NCI-H1092 treated with DMSO at 0.1 percent for 48 hours (cell line): ENCODE measurements around the gene CHD6.
A peak's percentile ranks its signal among the peaks of the same experiment; 100 is the strongest.
"Not testable (repeated sequence)": the region's sequence is repeated elsewhere in the genome, so short reads cannot be mapped to it uniquely, and the experiment has no call there.

Source experiments
- DNase-seq: peaks from one replicate; lab custom pipeline; 2025; lab: John Stamatoyannopoulos, UW

The CHD6 gene

DNA sequence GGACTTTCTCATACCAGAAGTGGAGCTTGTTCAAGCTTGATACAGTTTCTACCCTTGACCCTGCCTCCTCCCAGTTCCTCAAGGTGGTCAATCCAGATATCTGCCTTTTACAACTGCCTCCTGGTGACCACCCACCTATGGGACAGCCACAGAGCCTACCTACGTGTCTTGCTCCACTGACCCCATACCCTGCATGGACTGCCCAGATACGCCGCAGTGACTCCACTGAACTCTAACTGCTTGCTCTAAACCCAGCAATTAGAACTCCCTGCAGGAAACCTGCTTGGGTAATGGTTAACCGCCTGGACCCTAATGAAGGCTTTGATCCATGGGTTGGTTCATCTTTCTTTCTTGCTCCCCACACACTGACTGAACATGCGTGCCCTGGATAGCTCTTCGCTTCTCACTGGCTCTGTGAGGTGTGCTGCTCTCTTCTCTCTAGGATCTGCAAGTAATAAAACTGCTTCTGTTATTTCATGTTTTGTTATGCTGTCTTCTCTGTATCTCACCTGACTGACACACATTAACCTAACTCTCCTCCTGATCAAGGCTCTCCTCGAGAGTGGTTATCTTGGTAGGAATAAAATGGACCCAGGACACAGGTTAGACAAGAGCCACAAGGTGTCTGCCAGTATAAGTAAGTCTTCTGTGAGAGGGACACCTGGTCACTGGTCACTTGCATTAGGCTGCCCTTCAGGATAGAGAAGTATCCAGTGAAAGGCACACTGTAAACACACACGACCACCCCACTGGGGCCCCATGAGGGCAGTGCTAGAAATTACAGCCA lies 79.2 kb downstream of the CHD6 start:
- no peak for DNase-seq

DNA sequence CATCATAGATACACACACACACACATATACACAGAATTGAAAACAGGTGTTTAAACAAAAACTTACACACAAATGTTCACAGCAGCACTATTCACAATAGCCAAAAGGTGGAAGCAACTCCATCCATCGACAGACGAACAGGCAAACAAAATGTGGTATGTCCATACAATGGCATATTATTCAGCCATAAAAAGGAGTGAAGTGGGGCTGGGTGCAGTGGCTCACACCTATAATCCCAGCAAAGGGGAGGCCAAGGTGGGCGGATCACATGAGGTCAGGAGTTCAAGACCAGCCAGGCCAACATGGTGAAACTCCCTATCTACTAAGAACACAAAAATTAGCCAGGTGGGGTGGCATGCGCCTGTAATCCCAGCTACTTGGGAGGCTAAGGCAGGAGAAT lies 80.3 kb downstream of the CHD6 start:
- DNase-seq = no peak

DNA sequence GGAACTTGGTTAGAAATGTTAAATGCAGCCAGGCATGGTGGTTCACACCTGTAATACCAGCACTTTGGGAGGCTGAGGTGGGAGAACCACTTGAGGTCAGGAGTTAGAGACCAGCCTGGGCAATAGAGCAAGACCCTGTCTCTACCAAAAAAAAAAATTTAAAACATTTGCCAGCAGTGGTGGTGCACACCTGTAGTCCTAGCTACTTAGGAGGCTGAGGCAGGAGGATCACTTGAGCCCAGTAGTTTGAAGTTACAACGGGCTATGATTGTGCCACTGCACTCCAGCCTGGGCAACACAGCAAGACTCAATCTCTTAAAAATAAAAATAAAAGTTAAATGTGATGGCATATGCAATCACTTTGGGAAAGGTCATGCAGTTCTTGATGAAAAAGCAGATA lies 82.6 kb downstream of the CHD6 start:
- not testable (repeated sequence) for DNase-seq

DNA sequence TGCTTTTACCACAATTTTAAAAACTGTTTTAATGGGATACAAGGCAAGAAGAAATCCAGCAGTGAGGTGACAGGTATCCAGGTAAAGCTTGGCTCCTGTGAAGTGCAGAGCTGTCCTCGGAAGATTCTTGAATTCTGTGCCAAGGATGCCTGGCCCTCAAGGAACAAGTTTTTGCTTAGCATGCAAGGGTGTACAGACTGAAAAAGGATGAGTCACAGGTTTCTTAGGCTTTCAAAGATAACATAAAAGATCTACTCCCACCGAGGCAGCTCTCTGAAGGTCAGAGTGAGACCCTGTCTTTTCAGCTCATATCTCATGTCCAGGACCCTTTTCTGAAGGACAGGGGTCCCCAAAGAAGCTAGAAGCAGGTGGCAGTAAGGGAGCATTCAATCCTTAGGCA lies 83.3 kb downstream of the CHD6 start:
- no peak for DNase-seq

DNA sequence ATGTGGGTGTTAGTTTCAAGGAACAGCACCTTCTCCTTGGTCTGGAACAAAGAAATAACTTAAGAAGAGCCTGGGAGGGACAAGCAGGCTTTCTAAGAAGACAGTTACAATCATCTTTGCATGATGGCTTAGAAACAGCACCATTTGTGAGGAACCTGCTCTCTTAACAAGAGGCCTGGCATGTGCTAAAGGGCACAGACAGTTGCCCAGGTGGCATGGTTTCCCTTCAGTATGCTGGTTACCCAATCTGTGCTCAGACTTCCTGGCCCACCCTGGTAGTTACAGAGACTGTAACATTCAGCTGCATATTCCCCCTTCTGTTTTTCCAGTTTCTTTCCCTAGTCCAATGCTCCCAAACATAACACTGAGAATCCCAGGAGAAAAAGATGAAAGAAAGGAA lies 84.0 kb downstream of the CHD6 start:
- no peak for DNase-seq

DNA sequence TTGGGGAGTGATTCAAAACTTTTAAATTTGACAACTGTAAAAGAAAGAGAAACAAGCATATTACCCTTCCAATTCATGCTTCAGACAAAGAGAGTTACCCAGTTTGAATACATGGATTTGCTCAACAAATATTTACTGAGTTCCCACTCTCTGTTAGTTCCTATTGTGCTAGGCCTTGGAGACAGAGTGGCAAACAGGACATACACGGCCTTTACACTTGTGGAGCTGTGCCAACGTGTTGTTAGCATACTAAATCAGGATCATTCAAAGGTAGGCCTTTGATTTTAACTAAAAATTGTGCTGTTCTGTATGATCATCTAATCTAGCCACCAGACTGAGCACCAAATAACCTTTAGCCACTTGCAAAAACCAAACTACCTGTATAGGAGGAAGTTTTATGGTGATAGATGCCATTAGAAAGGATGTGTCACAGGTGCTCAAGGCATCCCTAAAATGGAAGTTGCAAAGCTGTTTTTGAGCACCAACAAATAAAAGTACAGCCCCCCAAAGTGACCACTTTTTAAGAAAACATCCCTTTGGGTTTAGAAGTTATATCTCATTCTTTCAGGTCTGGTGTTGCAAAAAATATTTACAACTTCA lies 84.5 kb downstream of the CHD6 start:
- peak; percentile 55 for DNase-seq

DNA sequence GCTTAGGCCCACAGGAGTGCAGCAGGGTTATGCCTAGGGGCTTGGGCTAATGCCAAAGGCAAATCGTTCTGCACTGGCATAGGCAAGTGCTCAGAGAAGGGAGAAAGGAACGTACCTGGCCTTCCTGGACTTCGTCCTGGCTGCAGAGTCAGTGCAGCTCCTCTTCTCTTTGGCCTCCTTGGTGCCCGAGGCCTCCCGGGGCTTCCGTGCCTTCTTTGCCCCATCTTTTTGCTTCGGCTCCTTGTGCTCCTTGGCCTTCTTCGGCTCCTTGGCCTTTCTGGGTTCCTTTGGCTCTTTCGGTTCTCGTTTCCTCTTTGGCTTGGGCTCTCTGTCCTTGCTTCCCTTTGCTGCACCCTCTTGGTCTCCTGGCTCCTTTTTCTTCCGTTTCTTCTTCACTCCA lies 85.2 kb downstream of the CHD6 start:
- DNase-seq = no peak

DNA sequence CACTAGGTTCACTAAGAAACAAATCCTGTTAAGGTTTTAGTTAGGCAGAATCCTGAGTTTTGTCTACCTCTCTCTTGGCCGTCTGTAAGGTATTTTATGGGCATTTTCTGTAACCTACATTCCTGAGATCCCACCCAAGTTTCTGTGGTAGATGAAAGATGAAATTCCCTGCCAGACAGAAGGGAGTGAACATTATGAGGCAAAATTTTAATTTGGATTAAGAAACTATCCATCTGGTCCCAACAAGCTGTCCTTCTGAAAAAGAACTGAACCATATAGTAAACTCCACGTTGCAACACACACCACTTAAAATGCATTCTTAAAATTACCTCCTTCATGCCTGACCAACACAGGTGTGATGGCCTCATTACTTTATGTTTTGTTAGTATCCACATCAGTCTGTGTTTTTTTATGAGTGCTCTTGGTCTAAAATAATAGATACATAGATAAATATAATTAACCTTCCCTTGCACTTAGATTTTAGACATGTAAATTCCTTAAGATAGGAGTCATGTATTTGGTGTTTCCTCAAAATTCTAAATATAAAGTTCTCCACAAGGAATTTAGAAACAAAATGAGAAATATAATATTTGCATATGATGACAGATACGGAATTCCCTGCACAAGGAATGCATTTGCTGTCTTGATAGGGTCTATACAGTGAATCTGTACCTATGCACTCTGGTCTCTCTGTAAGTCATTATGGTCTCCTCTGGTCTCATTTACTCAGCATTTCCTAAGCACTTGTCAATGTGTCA lies 86.5 kb downstream of the CHD6 start:
- no peak for DNase-seq

DNA sequence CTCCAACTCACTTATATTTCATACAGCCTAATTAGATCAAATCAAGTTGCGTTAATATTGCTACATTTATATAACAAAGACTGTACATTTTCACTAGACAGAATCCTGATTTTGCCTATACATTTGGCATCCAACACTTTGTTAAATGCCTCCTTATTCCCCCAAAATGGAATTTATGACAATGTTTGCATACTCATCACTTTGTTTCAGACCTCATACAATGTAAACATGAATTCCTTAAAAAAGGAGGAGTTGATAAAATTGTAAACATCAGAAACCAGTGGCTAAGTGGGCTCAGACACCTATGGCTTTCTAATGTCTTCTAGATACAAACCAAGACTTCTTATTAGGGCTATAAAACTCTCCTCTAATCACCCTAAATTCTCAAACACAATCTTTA lies 87.3 kb downstream of the CHD6 start:
- no peak for DNase-seq

DNA sequence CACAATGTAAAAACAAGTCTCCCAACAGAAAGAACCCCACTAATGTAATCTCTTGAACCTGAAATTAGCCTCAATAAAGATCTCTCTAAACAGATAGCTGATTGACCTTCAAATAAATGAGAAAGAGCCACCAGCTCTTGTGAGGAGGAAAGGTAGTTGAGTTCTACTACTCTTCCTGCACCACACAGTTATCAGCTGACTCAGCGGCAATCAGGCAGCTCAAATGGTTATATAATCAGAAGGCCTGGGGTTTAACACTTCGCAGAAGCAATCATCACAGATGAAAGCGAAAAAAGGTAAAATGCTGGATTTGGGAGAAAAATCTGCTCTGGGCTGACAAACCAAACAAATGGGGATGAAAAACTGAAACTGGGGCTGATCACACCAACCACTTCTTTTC lies 91.8 kb downstream of the CHD6 start:
- no peak for DNase-seq

DNA sequence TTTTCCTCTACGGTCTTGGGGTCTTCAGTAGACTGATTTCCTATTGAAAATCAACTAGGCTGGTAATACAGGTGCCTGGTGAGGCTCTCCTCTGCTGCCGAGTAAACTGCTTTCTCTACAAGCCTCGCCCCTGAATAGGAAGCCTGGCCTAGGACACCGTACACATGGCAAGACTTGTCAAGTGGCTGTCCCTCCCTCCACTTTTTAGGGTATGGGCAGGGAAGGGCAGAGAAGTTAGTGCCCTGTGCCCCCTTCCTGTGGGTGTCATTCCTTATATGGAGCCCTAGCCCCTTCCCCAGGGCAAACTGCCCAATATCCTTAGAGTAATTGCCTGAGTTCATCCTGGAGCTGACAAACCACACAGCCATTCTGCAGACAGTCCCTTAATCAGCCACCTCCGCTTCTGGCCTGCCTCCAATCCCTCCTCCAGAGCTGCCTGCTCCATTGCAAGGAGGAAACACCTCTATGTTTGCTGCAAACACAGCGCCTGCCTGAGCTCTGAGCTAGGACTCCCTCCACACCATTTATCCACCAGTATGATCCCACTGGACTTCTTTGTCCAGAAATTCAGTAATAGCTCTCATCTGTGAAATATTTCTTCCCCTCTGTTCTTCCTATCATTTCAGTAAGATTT lies 93.1 kb downstream of the CHD6 start:
- peak; percentile 77 for DNase-seq

DNA sequence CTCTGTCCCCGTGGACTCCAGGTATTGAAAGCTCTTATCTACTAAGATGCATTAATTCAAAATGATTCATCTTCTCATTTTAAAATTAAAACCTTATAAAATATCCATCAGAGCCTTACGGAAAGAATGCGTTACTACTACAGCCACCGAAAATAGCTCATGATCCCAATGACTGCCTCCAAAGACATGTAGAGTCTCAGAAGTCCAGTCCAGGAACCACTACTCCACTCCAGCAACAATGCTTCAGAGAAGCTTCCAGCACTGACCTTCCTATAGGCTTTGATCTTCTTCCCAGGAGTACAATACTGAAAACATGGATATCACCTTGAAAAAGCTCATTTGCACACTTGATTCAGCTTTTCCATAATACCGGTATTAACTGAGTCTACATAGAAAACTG lies 94.3 kb downstream of the CHD6 start:
- no peak for DNase-seq

DNA sequence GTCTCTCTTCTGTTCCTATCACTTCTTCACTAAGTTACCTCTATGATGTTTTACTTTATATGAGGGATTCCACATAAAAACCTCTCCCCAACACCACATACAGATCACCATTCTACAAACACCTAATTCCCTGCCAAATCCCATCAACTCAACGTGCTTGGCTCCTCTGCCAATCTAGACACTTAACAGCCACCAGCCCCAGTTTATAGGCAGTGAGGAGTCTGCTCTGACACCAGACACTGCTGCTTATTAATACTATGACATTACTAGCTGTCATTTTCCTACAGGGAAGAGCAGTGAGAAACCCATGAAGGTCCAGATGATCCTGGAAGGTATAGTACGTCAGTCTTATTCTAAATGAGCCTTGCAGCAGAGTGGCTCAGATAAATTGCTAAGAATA lies 104.3 kb downstream of the CHD6 start:
- DNase-seq = no peak

DNA sequence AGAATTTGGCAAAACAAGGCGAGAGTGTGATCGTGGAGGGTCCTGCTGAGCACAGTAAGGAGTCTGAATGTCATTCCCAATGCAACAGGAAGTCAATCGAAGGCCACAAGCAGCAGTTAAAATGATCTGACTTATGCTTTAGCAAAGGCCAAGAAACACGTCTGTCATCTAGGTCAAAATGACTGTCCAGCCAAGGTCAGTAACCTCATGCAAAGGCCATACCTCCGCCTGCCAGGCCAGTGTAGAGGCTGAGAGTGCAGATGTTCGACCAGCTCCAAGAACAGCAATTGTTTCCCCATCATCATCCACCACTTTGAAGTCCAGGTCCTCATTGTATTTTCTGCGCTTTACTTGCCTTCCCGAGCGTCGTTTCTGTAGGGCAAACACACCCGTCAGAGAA lies 105.6 kb downstream of the CHD6 start:
- DNase-seq = no peak

DNA sequence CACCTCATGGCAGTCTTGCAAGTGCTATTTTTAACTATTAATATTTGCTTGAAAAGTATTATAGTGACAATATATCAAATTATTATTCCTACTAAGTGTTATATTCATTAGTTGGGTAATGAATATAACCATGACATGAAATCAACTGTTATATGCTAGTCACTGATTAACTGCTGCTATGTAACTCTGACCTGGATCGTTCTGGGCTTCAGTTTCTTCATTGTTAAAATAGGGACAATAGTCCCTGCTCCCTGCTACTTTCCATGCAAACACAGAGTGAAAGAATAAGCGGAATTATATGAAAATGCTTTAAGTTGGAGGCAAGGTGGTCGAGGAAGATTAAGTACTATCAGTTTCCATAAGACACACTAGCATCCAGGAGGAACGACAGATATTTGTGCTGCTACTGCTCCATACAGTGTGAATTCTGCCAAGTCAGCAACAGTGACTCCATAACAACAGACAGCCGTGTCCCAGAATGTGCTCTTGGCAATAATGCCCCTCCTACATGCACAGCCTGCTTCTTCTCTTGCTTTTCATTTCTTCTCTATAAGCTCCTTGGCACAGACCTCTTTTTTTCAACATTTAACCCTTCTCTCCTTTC lies 107.2 kb downstream of the CHD6 start:
- DNase-seq = no peak

DNA sequence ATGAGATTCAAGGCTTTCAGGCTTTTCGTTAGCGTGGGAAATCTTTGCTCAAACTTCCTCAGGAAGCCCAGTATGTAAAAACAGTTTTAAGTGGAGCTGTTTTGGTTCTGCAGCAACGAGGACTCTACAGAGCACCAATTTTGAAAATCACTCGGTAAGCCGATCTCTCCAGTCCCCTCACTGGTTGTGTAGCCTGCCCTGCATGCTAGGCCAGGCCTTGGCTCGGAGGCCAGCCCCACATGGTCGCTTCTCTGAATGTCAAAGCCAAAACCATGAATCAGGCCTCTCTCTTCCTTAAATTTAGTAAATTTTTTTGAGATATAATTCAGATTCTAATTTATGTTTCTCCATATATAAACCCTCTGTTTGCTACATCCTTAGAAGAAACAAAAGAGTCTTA lies 108.0 kb downstream of the CHD6 start:
- DNase-seq = no peak

DNA sequence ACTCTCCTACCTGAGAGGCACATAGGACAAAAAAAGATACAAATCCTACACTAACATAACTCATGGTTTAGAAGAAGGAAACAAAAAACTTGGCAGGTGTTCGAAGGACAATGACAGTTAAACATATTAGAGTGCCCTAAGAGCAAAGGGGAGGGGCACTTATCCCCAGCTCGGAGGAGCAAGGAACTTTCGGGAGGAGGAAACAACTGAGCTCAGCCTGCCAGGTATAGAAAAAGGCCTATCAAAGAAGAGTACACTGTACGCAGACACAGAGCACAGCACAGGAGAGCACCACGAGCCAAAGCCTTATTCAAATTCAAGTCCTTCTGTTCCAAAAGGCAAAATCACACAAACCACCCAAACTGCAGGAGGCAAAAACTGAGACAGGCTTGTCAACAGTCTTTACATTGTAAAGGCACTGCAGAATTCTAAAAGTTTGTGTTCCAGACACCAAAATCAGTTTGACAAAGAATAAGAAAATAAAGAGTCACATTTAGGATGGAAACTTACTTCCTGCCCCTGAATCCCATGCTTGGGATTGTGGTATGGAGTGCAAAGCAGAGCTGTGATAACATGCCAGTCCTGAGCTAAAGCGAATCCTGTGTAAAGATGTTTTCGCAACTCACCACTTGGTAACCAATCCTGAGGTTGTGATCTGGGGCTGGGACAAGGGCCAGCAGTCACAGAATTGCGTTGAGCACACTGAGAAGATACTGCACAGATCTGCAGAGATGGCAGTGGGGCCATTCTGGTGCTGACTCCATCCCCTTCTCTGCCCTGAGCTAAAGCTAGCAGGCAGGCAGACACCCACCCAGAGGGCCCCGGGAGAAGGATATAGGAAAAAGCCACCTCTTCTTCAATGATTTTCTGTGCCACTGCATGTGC lies 108.6 kb downstream of the CHD6 start:
- no peak for DNase-seq

DNA sequence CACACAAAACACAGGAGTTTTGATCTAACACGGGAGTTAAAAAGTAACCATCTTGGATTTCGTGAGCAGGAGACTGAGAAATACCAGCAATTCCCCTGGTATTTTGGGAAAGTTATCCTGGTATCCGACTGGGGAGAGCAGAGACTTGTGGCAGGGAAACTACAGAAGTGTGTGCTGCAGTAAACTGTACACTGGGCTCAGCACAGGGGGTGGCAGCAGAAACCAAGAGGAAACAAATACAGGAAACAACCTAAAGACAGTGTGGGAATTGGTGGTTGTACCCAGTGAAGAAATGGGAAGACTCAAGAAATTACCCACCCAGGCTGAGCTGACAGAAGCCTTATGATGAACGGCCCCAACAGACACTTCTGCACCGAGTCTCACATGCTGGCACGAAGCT lies 109.8 kb downstream of the CHD6 start:
- DNase-seq = no peak

DNA sequence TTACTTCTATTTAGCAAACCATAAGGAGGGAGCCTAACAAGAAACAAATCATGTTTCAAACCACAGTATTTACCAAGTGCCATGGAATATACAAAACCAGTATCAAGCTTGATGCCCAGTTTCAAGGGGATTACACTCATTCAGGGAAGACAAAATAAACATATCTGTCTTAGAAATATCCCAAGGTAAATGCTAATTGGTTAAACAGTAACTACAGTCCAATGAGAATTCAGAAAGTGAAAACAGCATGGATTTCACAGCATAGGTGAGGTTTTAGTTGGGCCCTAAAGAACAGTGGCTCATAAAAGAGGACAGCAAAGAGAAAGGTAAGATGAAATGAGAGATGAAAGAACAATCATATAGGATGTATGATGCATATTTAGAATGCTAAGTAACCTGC lies 110.3 kb downstream of the CHD6 start:
- DNase-seq = no peak

DNA sequence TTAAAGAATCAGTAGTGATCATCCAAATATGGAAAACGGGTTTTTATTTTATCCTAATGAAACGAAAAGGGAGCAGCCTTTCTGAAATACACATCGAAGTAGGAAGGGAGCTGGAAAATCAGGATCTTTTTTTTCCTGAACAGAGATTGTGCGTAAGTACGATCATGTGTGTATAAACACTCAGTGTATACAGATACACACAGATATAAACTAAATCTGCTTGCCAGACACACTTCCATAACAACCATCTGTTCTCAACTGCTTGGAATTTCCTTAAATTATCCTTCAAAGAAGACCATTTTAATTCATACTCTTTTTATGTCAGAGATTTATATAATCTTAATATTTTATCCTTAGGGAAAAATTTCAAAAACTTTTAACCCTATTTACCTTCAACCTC lies 110.7 kb downstream of the CHD6 start:
- no peak for DNase-seq

DNA sequence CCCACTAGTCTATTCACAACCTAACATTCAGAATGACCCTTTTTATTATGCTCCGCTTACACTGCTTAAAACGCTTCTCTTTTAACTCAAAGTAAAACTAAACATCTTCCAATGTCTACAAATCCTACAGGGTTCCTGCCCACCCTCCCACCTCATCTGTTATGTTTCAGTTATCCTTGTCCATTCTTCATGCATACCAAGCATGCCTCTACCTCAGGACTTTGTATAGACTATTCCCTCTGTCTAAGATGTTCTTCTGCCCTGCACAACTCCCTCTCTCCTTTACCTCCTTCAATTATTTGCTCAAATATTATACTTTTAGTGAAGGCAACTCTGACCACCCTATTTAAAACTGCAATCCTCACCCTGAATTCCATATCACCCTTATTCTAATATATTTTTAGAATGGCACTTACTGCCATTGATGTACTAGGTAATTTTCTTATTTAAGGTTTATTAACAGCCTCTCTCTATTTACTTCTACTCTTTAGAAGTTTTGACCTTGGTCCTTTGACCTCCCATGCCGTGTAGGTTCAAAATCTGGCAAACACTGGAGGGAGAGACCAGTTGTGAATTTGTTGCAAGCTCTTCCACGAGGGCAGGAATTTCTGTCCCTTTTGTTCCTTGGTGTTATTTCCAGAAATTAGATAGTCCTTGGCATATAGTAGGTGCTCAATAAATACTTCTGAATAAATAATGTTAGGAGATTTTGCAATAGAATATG lies 111.8 kb downstream of the CHD6 start:
- no peak for DNase-seq
